Retinal pigment epithelial cell (primary cell): Measurements from ENCODE around the gene GYG1.
A peak's percentile ranks its signal among the peaks of the same experiment; 100 is the strongest.

Experiments used
- DNase-seq: peaks from one replicate; pipeline ENCODE4 v3.0.0-alpha.2; 2010; ENCODE audit warnings: low read depth
- H3K4me3 ChIP-seq: 2 replicates; pipeline ENCODE4 v1.5.1; 2011; ENCODE audit warnings: mild to moderate bottlenecking, low read length, control low read depth, moderate library complexity
- TF ChIP-seq, protein P1 (sequence below): conservative IDR thresholded peaks from 2 replicates; pipeline ENCODE4 v1.5.1; 2011; ENCODE audit warnings: low read depth, low read length, control low read depth, inconsistent platforms

GYG1 gene

GRCh38 chr3:149010504-149010951 lies 19.2 kb downstream of the GYG1 start:
- H3K4me3 ChIP-seq = no peak overlapping the region
- TF ChIP-seq, protein P1, sequence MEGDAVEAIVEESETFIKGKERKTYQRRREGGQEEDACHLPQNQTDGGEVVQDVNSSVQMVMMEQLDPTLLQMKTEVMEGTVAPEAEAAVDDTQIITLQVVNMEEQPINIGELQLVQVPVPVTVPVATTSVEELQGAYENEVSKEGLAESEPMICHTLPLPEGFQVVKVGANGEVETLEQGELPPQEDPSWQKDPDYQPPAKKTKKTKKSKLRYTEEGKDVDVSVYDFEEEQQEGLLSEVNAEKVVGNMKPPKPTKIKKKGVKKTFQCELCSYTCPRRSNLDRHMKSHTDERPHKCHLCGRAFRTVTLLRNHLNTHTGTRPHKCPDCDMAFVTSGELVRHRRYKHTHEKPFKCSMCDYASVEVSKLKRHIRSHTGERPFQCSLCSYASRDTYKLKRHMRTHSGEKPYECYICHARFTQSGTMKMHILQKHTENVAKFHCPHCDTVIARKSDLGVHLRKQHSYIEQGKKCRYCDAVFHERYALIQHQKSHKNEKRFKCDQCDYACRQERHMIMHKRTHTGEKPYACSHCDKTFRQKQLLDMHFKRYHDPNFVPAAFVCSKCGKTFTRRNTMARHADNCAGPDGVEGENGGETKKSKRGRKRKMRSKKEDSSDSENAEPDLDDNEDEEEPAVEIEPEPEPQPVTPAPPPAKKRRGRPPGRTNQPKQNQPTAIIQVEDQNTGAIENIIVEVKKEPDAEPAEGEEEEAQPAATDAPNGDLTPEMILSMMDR = no peak
- peak; percentile 77 for DNase-seq

GRCh38 chr3:149010966-149011365 lies 19.6 kb downstream of the GYG1 start:
- H3K4me3 ChIP-seq = no peak overlapping the region
- TF ChIP-seq, protein P1 = no peak

GRCh38 chr3:149011676-149012075 lies 20.3 kb downstream of the GYG1 start:
- TF ChIP-seq, protein P1 = no peak

More at GRCh38 chr3:149010966-149011365, 19.6 kb downstream of the GYG1 start:
- no peak for DNase-seq

DNA sequence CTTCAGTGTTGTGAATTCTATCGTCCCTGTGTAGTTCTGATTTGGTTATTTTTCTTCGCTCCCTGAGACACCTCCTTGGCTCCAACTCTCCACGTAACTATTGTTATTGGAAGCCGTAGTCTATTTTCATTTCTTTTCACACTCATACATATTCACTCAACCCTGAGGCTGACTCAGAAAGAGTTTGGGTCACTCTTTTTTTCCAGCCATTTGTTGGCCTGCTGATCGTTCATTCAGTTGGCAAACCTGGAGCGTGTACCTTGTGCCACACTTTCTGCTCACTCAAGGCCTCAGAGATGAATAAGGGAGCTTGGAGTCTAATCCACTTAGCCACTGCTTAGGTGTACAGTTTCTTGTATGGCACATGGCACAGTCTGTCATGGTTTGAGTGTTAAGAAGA lies 22.4 kb downstream of the GYG1 start:
- DNase-seq = no peak
- TF ChIP-seq, protein P1 = no peak

More at GRCh38 chr3:149011676-149012075, 20.3 kb downstream of the GYG1 start:
- H3K4me3 ChIP-seq = no peak overlapping the region
- DNase-seq = no peak

DNA sequence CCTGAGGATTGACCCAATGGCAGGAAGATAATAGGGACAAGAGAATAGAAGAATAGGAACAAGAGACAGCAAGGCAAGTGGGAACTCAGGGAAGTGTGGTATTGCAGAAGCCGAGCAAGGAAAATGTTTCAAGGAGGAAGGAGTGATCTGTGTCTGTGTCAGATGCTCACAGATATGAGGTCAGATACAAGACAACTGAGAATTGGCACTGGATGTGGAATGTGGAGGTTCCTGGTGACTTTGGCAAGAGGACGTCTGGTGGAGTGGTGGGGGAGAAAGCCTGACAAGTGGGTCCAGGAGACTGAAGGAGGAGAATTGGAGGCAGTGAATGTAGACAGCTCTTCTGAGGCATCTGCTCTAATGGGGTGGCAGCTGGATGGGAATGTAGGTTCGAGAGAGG lies 24.1 kb downstream of the GYG1 start:
- no peak for DNase-seq
- no peak overlapping the region for H3K4me3 ChIP-seq
- TF ChIP-seq, protein P1 = no peak

More for the DNA sequence above, 22.4 kb downstream of the GYG1 start:
- H3K4me3 ChIP-seq = no peak overlapping the region

- no peak overlapping the region for H3K4me3 ChIP-seq
- no peak for DNase-seq
- TF ChIP-seq, protein P1 = no peak
Observed at GRCh38 chr3:149016242-149016641, 24.9 kb downstream of the GYG1 start.

DNA sequence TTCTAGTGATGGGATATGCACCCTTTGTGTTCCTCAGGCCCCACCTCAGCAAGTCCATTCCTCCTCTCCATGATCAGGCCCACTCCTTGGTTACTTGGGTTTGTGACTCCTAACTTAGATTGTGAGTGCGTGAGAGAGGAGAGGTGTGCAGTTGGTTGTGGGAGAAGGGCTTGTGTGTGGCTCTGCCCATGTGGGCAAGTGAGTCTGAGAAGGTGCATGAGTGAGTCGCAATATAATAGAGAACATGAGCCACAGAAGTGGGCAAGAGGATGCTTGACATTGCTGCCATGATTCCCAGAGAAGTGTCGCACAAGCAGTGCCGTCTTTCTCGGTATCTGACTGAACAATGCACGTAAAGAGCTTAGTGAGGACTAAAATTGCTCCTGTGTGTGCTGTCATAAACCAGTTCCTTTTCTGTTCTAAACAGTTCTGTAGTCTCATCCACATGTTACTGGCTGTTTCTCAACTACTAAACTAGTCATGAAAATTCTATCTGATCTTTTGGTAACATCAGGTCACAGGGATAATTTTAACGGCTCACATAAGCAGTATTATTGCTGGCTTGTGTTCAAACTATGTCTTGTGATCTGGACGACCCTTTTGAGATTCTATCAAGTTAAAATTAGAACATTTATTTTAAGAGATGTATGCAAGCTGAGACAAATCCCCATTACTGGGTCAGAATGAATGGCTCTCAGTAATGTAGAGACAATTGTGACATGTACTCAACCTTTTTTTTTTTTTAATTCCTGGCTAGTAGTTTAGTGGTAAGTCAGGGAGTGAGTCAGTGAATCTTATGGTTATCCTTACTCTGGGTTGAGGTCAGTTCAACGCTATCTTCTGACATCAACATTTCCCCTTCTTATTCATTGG lies 25.6 kb downstream of the GYG1 start:
- DNase-seq = peak; percentile 74
- TF ChIP-seq, protein P1 = no peak
- no peak overlapping the region for H3K4me3 ChIP-seq
